HG03095 (cell line): ENCODE measurements around the gene PRTFDC1.

Experiments
- ATAC-seq: cut with Tn5 transposase; IDR thresholded peaks from one replicate; pipeline ENCODE4 v1.9.1; 2021; ENCODE audit warnings: moderate library complexity; ENCODE audit not compliant: unreplicated experiment

The PRTFDC1 gene

GRCh38 chr10:24908793-24909423, 43.5 kb downstream of the PRTFDC1 start:
- ATAC-seq, result no peak

GRCh38 chr10:24907956-24908355, 44.5 kb downstream of the PRTFDC1 start:
- ATAC-seq, result no peak

- ATAC-seq, result no peak
These were observed 46.0 kb downstream of the PRTFDC1 start for GRCh38 chr10:24906372-24906771.

DNA sequence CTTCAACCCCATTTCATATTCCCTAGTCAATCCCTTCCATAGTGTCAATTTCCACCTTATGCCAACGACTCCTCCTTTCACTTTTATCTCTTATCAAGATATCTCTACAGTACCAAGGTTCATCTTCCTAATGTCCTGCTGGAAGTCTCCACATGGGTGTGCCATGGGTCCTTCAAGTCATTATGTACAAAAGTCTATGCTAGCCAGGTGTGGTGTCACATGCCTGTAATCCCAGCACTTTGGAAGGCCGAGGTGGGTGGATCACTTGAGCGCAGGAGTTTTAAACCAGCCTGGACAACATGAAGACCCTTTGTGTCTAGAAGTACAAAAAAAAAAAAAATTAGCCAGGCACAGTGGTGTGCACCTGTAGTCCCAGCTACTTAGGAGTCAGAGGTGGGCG, 47.6 kb downstream of the PRTFDC1 start:
- no peak for ATAC-seq

DNA sequence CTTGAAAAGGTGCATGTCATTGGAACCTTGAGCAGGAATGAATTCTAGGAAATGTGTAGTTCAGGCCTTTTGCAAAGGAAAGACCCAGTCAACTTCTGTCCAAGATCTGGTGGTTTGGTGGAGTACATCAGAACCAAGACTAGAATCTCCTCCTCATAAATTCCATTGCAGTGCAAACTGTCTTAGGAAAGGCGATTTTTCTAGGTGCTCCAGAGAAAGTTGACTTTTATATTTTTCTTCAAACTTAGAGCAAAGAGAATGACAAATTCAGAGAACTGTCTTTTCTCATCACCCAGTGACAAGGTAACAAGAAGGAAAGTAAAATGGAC, 50.0 kb downstream of the PRTFDC1 start:
- ATAC-seq, result no peak

DNA sequence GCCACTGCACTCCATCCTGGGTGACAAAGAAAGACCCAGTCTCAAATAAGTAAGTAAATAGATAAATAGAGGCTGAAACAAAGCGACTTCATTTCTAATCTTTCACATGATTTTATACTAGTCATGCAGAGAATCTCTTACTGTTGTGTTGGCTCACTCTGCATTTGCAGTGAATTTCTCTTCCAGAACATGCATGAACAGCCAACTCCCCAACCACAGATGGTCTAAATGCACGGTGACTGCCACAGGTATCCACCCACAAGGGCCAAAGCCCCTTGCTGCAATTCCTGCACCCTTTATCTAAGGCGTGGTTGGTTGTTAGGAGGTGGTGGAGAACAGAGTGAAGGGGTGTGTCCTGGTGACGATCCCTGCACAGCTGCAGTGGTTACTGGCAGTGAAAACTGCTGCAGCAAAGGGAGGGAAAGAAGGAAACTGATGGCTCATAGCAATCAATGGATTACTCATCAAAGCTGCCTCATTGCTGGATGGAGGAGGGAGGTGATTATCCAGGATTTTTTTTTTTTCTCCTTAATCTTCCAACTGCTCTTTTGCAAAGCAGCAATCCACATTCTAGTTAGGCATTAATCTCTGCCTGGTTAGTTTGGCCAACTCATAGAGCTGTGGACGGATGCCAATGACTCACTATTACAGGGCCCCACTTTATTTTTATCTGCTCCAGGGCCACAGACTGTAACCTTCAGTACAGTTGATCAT, 50.6 kb downstream of the PRTFDC1 start:
- ATAC-seq, result no peak

DNA sequence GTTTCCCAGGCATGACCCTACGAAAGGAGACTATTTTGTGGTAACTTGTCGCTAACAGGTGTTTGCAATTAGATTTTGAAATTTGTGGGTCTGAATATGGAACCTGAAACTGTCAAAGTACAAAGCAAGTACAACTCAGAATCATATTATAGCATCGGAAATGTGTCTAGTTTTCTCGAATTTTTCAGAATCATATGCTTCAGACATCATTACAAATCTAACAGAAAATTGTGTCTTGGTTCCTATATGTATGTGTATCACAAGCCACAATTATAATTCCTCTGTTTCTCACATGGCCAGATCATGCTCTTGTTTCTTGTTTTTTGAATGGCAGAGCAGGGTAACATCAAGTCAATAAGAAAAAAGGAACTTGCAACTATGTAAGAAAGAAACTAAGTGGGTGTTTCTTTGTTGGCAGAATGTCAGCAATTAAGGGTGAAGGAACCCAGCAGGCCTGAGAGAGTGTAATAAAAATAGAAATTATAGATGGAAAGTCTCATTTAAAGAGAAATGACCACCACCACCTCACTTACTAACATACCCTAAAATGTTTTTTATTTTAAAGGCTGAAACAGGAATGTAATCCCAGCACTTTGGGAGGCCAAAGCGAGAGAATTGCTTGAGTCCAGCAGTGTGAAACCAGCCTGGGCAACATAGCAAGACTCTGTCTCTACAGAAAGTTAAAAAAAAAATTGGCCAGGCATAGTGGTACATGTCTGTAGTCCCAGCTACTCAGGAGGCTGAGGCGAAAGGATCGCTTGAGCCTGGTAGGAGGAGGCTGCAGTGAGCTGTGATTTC, 51.3 kb downstream of the PRTFDC1 start:
- ATAC-seq, result peak; percentile 81

DNA sequence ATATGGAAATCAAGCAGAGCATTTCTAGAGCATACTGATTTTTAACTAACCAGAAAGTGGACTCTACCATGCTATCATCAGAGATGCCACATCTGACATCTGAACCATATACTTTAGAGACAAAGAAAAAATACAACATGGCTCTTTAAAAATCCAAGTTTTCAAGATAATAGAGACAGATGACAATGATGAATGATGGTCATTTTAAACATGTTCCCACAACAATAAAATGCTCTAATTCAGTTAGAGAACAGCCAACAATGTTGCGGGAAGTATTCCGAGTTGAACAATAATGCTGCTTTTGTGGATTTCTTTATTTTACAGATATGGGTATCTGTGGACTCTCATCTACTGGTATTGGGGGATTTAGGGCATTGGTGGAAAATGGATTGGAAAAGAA, 52.8 kb downstream of the PRTFDC1 start:
- ATAC-seq, result no peak

DNA sequence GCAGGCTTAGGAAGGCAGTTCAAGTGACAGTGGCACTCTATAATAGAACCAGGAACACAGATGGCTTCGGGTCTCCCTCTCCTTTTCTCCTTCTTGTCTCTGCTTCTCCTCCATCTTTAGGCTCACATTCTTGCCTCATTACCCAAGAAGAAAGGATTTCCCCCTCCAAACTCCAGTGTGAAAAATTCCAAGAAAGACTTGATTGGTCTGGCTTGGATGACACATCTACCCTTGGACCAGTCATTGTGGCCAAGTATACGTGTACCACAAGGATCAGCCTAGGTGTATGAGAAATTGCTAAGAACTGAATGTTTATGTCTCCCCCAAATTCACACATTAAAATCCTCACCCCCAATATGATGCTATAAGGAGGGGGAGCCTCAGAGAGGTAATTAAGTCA, 53.9 kb downstream of the PRTFDC1 start:
- ATAC-seq, result no peak

- no peak for ATAC-seq
These were observed 55.0 kb downstream of the PRTFDC1 start for GRCh38 chr10:24897326-24897926.

DNA sequence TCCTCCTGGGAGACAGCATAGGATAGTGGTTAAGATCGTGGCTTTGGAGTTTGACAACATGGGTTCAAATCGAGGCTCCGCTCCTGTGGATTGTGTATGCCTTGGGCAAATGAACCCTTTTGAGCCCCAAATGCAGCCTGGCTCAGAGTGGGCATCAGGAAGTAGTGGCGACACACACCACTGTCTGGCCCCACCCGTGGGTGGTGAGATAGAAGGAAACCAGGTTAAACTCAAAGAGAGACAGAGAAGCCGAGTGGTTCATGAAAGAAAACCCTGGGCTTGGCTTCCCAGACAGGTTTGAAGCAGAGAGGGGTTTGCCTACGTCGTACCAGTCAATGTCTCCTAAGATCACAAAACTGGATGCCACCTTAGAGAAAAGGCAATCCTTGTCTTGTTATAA, 57.7 kb downstream of the PRTFDC1 start:
- ATAC-seq, result no peak

- ATAC-seq, result no peak
These were observed 58.1 kb downstream of the PRTFDC1 start for GRCh38 chr10:24894309-24894708.

GRCh38 chr10:24893127-24893526, 59.3 kb downstream of the PRTFDC1 start:
- no peak for ATAC-seq

GRCh38 chr10:24891823-24892222, 60.6 kb downstream of the PRTFDC1 start:
- no peak for ATAC-seq

GRCh38 chr10:24889639-24890038, 62.8 kb downstream of the PRTFDC1 start:
- no peak for ATAC-seq

- ATAC-seq, result no peak
These were observed 64.6 kb downstream of the PRTFDC1 start for GRCh38 chr10:24887855-24888231.

GRCh38 chr10:24886290-24886680, 66.1 kb downstream of the PRTFDC1 start:
- ATAC-seq, result no peak

DNA sequence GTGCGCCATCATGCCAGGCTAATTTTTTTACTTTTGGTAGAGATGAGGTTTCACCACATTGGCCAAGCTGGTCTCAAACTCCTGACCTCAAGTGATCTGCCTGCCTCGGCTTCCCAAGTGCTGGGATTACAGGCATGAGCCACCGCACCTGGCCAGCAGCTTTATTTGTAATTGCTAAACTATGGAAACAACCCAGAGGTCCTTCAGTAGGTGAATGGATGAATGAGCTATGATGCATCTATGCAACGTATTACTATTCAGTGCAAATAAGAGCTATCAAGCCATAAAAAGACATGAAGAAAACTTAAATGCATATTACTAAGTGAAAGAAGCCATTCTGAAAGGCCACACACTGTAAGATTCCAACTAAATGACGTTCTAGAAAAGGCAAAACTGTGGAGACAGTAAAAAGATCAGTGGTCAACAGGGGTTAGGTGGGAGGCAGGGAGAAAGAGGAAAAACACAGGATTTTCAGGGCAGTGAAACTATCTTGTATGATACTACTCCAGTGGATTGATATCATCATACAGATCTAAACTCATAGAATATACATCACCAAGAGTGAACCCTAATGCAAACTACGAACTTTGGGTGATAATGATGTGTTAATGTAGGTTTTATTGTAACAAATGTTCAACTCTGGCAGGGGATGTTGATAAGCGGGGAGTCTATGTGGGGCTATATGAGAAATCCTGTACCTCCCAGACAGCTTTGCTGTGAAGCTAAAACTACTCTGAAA, 66.7 kb downstream of the PRTFDC1 start:
- no peak for ATAC-seq

DNA sequence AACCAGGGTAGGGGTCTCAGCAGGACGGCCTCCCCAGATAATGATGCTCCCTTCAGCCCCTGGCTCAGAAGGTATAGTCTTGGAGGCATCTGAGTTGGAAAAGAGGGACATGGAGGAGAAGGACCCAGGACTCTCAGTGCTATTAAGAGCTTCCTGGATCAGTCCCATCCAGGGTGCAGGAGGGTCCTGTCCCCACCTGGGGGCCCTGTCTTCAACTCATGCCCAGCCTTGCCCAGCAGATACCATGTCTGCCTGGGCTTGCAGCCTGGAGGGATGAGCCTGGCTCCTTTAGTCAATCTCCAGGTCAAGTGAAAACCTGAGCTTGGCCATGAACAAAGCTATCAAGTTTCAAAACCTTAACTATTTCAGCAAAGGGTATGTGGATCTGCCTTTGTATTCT, 67.6 kb downstream of the PRTFDC1 start:
- ATAC-seq, result no peak

- no peak for ATAC-seq
These were observed 68.1 kb downstream of the PRTFDC1 start for GRCh38 chr10:24884316-24884715.

DNA sequence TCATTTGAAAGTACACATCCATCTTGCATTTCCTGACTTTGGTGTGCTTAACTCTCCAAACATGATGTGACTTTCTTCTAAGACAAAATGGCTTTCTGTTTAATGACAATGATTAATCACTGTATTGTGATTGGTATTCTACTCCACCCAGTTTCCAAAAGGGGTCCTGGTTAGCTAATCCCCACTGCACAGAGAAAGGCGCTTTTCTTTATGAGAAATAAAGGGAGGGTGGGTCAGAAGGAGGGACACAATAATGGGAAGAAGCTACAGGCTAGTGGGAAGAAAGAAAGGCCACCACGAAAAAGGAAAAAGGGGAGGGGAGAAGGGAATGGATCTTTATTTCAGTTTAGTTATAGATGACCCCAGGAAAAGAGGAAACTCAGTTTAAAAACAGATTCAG, 69.2 kb downstream of the PRTFDC1 start:
- ATAC-seq, result no peak
